Fibroblast of mammary gland (primary cell): Measurements from ENCODE around the gene TTBK1.
A peak's percentile ranks its signal among the peaks of the same experiment; 100 is the strongest.

ENCODE experiments used
- DNase-seq: peaks from one replicate; pipeline ENCODE4 v3.0.0-alpha.2; 2010; ENCODE audit warnings: low read depth
- H3K4me3 ChIP-seq: 2 replicates; pipeline ENCODE4 v1.5.1; 2011; ENCODE audit warnings: low read depth, mild to moderate bottlenecking, low read length, moderate library complexity; ENCODE audit not compliant: control insufficient read depth
- CTCF ChIP-seq: conservative IDR thresholded peaks from 2 replicates; pipeline ENCODE4 v1.5.1; 2011; ENCODE audit warnings: low read depth, low read length, inconsistent platforms; ENCODE audit not compliant: control insufficient read depth, insufficient read depth

TTBK1 gene

GRCh38 chr6:43274916-43275597, 31.8 kb downstream of the TTBK1 start:
- no peak for DNase-seq
- no peak overlapping the region for H3K4me3 ChIP-seq
- no peak for TF ChIP-seq CTCF

GRCh38 chr6:43275801-43276576, 32.7 kb downstream of the TTBK1 start:
- H3K4me3 ChIP-seq, result no peak overlapping the region
- TF ChIP-seq CTCF, result no peak
- no peak for DNase-seq

DNA sequence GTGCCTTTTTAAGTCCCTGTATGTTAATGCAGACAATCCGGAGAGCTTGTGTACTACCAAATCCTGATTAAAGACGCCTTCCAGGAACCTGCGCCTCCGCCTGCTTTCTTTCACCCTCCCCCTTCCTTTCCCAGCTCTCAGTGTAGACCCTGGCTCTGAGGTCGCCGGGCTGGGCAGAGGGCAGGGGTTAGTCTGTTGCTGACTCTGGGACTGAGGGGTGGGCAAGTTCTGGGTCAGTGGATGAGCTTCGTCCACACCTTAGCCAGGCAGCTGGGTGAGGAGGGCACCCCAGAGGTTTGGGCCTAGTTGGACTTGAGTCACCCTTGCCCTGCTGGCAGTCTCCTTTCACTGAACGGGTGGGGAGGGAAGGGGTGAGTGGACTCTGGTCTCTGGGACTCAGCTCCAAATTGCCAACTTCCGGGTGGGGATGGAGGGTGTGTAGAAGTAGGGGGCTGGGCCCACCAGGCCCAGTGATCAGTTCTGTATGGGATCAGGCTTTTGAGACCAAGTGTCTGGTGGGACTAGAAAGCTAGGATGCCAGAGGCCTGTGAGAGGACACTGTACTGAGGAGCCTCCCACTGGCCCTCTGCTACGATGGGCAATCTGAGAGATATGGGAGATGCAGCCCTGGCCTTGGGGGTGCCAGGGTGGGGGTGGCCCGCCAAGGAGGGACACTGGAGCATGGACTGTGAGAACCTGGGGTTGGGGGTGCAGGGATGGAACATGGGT, 33.5 kb downstream of the TTBK1 start:
- TF ChIP-seq CTCF, result no peak
- DNase-seq, result no peak
- no peak overlapping the region for H3K4me3 ChIP-seq

DNA sequence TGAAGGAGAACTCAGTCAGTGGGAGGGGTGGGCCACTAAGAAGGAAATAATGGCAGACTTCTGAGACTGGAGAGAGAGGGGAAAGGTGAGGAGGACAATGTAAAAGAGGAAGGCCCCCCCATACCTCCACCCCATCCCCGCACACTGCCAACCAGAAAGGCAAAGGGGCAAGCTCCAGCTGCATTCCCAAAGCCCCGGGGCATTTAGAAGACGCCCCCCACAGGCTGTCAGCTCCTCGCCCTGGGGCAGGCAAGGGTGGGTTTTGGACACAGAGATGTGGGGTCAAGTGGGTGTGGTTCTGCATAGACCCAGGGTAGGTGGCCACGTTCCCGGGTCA, 34.0 kb downstream of the TTBK1 start:
- no peak for DNase-seq
- no peak for TF ChIP-seq CTCF
- H3K4me3 ChIP-seq, result no peak overlapping the region

GRCh38 chr6:43277643-43278523, 34.6 kb downstream of the TTBK1 start:
- no peak for DNase-seq
- no peak overlapping the region for H3K4me3 ChIP-seq
- no peak for TF ChIP-seq CTCF

DNA sequence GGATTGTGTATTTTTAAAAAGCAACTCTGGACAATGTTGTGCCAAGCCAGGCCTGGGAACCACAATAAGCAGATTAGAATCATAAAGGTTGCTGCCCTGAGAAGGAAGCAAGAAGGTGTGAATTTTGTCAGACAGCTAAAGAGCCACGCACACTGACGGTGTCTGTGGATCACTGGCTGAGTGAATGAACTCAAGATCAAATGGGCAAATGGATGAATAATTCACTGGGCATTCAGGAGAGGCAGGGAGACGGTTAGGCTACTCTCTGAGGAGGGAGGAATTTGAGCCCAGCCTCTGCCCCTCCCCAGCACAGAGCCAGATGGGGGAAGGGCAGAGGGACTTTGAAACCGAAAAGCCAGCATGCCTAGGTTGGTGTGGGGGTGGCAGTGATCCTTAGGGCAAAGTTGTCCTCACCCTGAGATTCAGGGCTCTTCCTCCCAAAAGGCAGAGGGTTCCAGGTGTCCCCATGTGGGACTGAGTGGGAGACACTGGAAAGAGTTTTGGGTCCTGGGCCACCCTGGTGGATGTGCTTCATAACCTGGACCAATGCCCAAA, 35.3 kb downstream of the TTBK1 start:
- peak; percentile 8 for DNase-seq
- no peak overlapping the region for H3K4me3 ChIP-seq
- no peak for TF ChIP-seq CTCF
